HG03175 (cell line): Measurements from ENCODE around the gene POC1B.
A peak's percentile ranks its signal among the peaks of the same experiment; 100 is the strongest.

ENCODE experiments used
- ATAC-seq: cut with Tn5 transposase; IDR thresholded peaks from one replicate; pipeline ENCODE4 v1.9.1; 2021; ENCODE audit warnings: mild to moderate bottlenecking, moderate library complexity; ENCODE audit not compliant: unreplicated experiment

POC1B gene

GRCh38 chr12:89497467-89497866, 28.4 kb downstream of the POC1B start:
- ATAC-seq, result no peak

- ATAC-seq, result no peak
Observed at GRCh38 chr12:89497005-89497404, 28.8 kb downstream of the POC1B start.

- peak; percentile 81 for ATAC-seq
Observed at GRCh38 chr12:89494411-89495231, 31.2 kb downstream of the POC1B start.

GRCh38 chr12:89493670-89494302, 32.1 kb downstream of the POC1B start:
- no peak for ATAC-seq

GRCh38 chr12:89492883-89493282, 33.0 kb downstream of the POC1B start:
- ATAC-seq, result no peak

- ATAC-seq, result no peak
Observed at GRCh38 chr12:89490922-89491321, 34.9 kb downstream of the POC1B start.

- no peak for ATAC-seq
Observed at GRCh38 chr12:89486264-89486663, 39.6 kb downstream of the POC1B start.

- ATAC-seq, result no peak
Observed at GRCh38 chr12:89484470-89484869, 41.4 kb downstream of the POC1B start.

- no peak for ATAC-seq
Observed at GRCh38 chr12:89481213-89481914, 44.5 kb downstream of the POC1B start.

GRCh38 chr12:89479982-89480381, 45.9 kb downstream of the POC1B start:
- no peak for ATAC-seq

- no peak for ATAC-seq
Observed at GRCh38 chr12:89477633-89478279, 48.1 kb downstream of the POC1B start.

GRCh38 chr12:89476904-89477595, 48.8 kb downstream of the POC1B start:
- no peak for ATAC-seq

GRCh38 chr12:89476232-89476631, 49.6 kb downstream of the POC1B start:
- ATAC-seq, result no peak

GRCh38 chr12:89475203-89475990, 50.5 kb downstream of the POC1B start:
- no peak for ATAC-seq

GRCh38 chr12:89474615-89475014, 51.2 kb downstream of the POC1B start:
- no peak for ATAC-seq

- no peak for ATAC-seq
Observed at GRCh38 chr12:89472508-89472907, 53.3 kb downstream of the POC1B start.

- ATAC-seq, result peak; percentile 34
Observed at GRCh38 chr12:89470741-89471509, 54.9 kb downstream of the POC1B start.

GRCh38 chr12:89469361-89469760, 56.5 kb downstream of the POC1B start:
- peak; percentile 63 for ATAC-seq

GRCh38 chr12:89468648-89469326, 57.1 kb downstream of the POC1B start:
- ATAC-seq, result peak; percentile 92
